PC-9 (cell line): Measurements from ENCODE around the gene CMTR1.

ENCODE experiments used
- EZH2 ChIP-seq: fragments of 200-600 bp; sonication (generic); IDR thresholded peaks from 2 replicates; pipeline ENCODE4 v1.8.0; 2017; ENCODE audit warnings: antibody characterized with exemption, low read depth
- TF ChIP-seq, protein P1 (sequence below): fragments of 200-600 bp; sonication (generic); conservative IDR thresholded peaks from 2 replicates; pipeline ENCODE4 v1.6.1; 2017; ENCODE audit warnings: mixed run types, antibody characterized with exemption, mild to moderate bottlenecking, moderate library complexity

- TF ChIP-seq, protein P1, sequence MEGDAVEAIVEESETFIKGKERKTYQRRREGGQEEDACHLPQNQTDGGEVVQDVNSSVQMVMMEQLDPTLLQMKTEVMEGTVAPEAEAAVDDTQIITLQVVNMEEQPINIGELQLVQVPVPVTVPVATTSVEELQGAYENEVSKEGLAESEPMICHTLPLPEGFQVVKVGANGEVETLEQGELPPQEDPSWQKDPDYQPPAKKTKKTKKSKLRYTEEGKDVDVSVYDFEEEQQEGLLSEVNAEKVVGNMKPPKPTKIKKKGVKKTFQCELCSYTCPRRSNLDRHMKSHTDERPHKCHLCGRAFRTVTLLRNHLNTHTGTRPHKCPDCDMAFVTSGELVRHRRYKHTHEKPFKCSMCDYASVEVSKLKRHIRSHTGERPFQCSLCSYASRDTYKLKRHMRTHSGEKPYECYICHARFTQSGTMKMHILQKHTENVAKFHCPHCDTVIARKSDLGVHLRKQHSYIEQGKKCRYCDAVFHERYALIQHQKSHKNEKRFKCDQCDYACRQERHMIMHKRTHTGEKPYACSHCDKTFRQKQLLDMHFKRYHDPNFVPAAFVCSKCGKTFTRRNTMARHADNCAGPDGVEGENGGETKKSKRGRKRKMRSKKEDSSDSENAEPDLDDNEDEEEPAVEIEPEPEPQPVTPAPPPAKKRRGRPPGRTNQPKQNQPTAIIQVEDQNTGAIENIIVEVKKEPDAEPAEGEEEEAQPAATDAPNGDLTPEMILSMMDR = no peak
- TF ChIP-seq EZH2 = no peak
Observed at GRCh38 chr6:37525460-37526357, 92.7 kb downstream of the CMTR1 start.
